IMR-90 (cell line): Measurements from ENCODE around the gene SNRPD2. TPM values are rescaled to one million over a fixed set of nuclear protein-coding genes. Genes with fewer than 3 reads are reported as not detected.

ENCODE experiments used
- ATAC-seq: fragments of 200-7000 bp; cut with Tn5 transposase; 2 replicates; pipeline ENCODE4 v1.9.1; 2020; ENCODE audit warnings: low read depth, mild to moderate bottlenecking, moderate library complexity
- BruUV-seq: library from RNA; stranded (reverse); fragments of 400-500 nt; replicated peaks from 2 replicates; lab custom pipeline; 2021; lab: Mats Ljungman, UMichigan
- CTCF ChIA-PET: fragments of 300-600 bp; formaldehyde crosslinking; extraction: SDS; loops from one replicate; lab custom pipeline; 2021; ENCODE audit warnings: antibody characterized with exemption; lab: Yijun Ruan, JAX
- POLR2A ChIA-PET: fragments of 300-600 bp; sonication (Branson Sonifier 250); formaldehyde crosslinking; loops from one replicate; lab custom pipeline; 2022; ENCODE audit warnings: antibody characterized with exemption; ENCODE audit not compliant: unreplicated experiment; lab: Charles Lee
- DNase-seq: peaks from one replicate; pipeline ENCODE4 v3.0.0; 2013
- H2AFZ ChIP-seq: replicated peaks from 2 replicates; pipeline ENCODE3; 2013; ENCODE audit warnings: low read length, mild to moderate bottlenecking; ENCODE audit not compliant: poor library complexity
- H2AK5ac ChIP-seq: 2 replicates; pipeline ENCODE4 v1.6.1; 2013; ENCODE audit warnings: low read depth, low read length, inconsistent platforms
- H2AK9ac ChIP-seq: replicated peaks from 2 replicates; pipeline ENCODE3; 2013; ENCODE audit warnings: mild to moderate bottlenecking, low read depth, low read length, moderate library complexity; ENCODE audit not compliant: poor library complexity
- H2BK120ac ChIP-seq: 2 replicates; pipeline ENCODE4 v1.6.1; 2013; ENCODE audit warnings: low read depth, low read length, inconsistent platforms
- H2BK15ac ChIP-seq: 3 replicates; pipeline ENCODE4 v1.6.1; 2013; ENCODE audit warnings: low read depth, low read length, inconsistent platforms
- H2BK20ac ChIP-seq: 2 replicates; pipeline ENCODE4 v1.6.1; 2013; ENCODE audit warnings: low read depth, mild to moderate bottlenecking, inconsistent platforms, low read length, moderate library complexity
- H2BK5ac ChIP-seq: 2 replicates; pipeline ENCODE4 v1.6.1; 2013; ENCODE audit warnings: mild to moderate bottlenecking, low read depth, low read length, inconsistent platforms; ENCODE audit not compliant: poor library complexity, severe bottlenecking
- H3K14ac ChIP-seq: replicated peaks from 2 replicates; pipeline ENCODE4 v1.6.1; 2013; ENCODE audit warnings: low read depth, low read length, inconsistent platforms
- H3K18ac ChIP-seq: 2 replicates; pipeline ENCODE4 v1.6.1; 2013; ENCODE audit warnings: low read depth, low read length, control low read depth
- H3K23ac ChIP-seq: 2 replicates; pipeline ENCODE4 v1.6.1; 2013; ENCODE audit warnings: low read depth, low read length, inconsistent platforms
- H3K27ac ChIP-seq: 2 replicates; pipeline ENCODE4 v1.5.1; 2013; ENCODE audit warnings: mild to moderate bottlenecking, control low read depth, low read length; ENCODE audit not compliant: insufficient read depth
- H3K27me3 ChIP-seq: 2 replicates; pipeline ENCODE4 v1.6.1; 2013; ENCODE audit warnings: low read length; ENCODE audit not compliant: control insufficient read depth, insufficient read depth
- H3K36me3 ChIP-seq: 2 replicates; pipeline ENCODE4 v1.6.1; 2013; ENCODE audit warnings: low read length, mixed read lengths; ENCODE audit not compliant: control insufficient read depth, insufficient read depth
- H3K4ac ChIP-seq: 2 replicates; pipeline ENCODE4 v1.6.1; 2013; ENCODE audit warnings: low read depth, low read length, inconsistent platforms
- H3K4me1 ChIP-seq: 2 replicates; pipeline ENCODE4 v1.6.1; 2013; ENCODE audit warnings: low read length, mixed read lengths; ENCODE audit not compliant: control insufficient read depth, insufficient read depth
- H3K4me2 ChIP-seq: 2 replicates; pipeline ENCODE4 v1.6.1; 2013; ENCODE audit warnings: low read depth, mild to moderate bottlenecking, control low read depth, low read length, moderate library complexity
- H3K4me3 ChIP-seq: 2 replicates; pipeline ENCODE4 v1.5.1; 2013; ENCODE audit warnings: low read depth, mild to moderate bottlenecking, control low read depth, low read length, moderate library complexity; ENCODE audit not compliant: insufficient read depth
- H3K56ac ChIP-seq: 2 replicates; pipeline ENCODE4 v1.6.1; 2013; ENCODE audit warnings: low read length, inconsistent platforms; ENCODE audit not compliant: insufficient read depth; ENCODE audit errors: extremely low read depth
- H3K79me1 ChIP-seq, 2 experiments: 2 replicates each; pipeline ENCODE4 v1.6.1; 2013; ENCODE audit warnings: low read length in 2 of 2, inconsistent platforms in 1 of 2, low read depth in 1 of 2
- H3K9ac ChIP-seq: 2 replicates; pipeline ENCODE4 v1.6.1; 2013; ENCODE audit warnings: low read depth, low read length, control low read depth
- H3K9me1 ChIP-seq: 2 replicates; pipeline ENCODE4 v1.6.1; 2013; ENCODE audit warnings: low read length, inconsistent platforms; ENCODE audit not compliant: insufficient read depth
- H3K9me3 ChIP-seq: 2 replicates; pipeline ENCODE4 v1.6.1; 2013; ENCODE audit warnings: low read length; ENCODE audit not compliant: control insufficient read depth, insufficient read depth
- H4K20me1 ChIP-seq: 2 replicates; pipeline ENCODE4 v1.6.1; 2013; ENCODE audit warnings: low read length, inconsistent platforms; ENCODE audit not compliant: insufficient read depth
- H4K5ac ChIP-seq: 2 replicates; pipeline ENCODE4 v1.6.1; 2013; ENCODE audit warnings: mild to moderate bottlenecking, low read depth, low read length, control low read depth
- H4K8ac ChIP-seq, 2 experiments: 2 replicates each; pipeline ENCODE4 v1.6.1; 2013; ENCODE audit warnings: low read depth in 2 of 2, low read length in 2 of 2, control low read depth in 1 of 2, inconsistent platforms in 1 of 2
- H4K91ac ChIP-seq: 2 replicates; pipeline ENCODE4 v1.6.1; 2013; ENCODE audit warnings: low read depth, low read length, inconsistent platforms; ENCODE audit not compliant: insufficient read depth
- BHLHE40 ChIP-seq: fragments of 150-350 bp; IDR thresholded peaks from 2 replicates; pipeline ENCODE4 v1.6.1; 2016; ENCODE audit warnings: mild to moderate bottlenecking, low read depth, low read length
- CEBPB ChIP-seq: IDR thresholded peaks from 2 replicates; pipeline ENCODE4 v1.6.1; 2012; ENCODE audit warnings: low read depth, low read length, improper control_type of control experiment
- CHD1 ChIP-seq: IDR thresholded peaks from 2 replicates; pipeline ENCODE4 v1.6.1; 2012; ENCODE audit warnings: low read depth, low read length, improper control_type of control experiment
- MAFK ChIP-seq: IDR thresholded peaks from 2 replicates; pipeline ENCODE4 v1.6.1; 2012; ENCODE audit warnings: low read depth, low read length, improper control_type of control experiment
- MAZ ChIP-seq: IDR thresholded peaks from 2 replicates; pipeline ENCODE4 v1.6.1; 2012; ENCODE audit warnings: low read depth, mild to moderate bottlenecking, low read length, improper control_type of control experiment, moderate library complexity, borderline replicate concordance
- MXI1 ChIP-seq: IDR thresholded peaks from 2 replicates; pipeline ENCODE4 v1.6.1; 2012; ENCODE audit warnings: low read depth, mild to moderate bottlenecking, low read length, moderate library complexity, borderline replicate concordance
- NFE2L2 ChIP-seq: fragments of 150-350 bp; IDR thresholded peaks from 2 replicates; pipeline ENCODE4 v1.6.1; 2016; ENCODE audit warnings: low read depth, mild to moderate bottlenecking, low read length
- POLR2A ChIP-seq: IDR thresholded peaks from 2 replicates; pipeline ENCODE4 v1.6.1; 2012; ENCODE audit warnings: mild to moderate bottlenecking, low read depth, low read length
- RAD21 ChIP-seq: IDR thresholded peaks from 2 replicates; pipeline ENCODE4 v1.6.1; 2012; ENCODE audit warnings: low read length, improper control_type of control experiment
- RCOR1 ChIP-seq: IDR thresholded peaks from 2 replicates; pipeline ENCODE4 v1.6.1; 2012; ENCODE audit warnings: mild to moderate bottlenecking, low read length, improper control_type of control experiment; ENCODE audit not compliant: insufficient replicate concordance
- RFX5 ChIP-seq: IDR thresholded peaks from 2 replicates; pipeline ENCODE4 v1.8.0; 2012; ENCODE audit warnings: low read depth, mild to moderate bottlenecking, low read length, moderate library complexity
- SMC3 ChIP-seq: fragments of 150-350 bp; IDR thresholded peaks from 2 replicates; pipeline ENCODE4 v1.6.1; 2016; ENCODE audit warnings: low read depth, mild to moderate bottlenecking, antibody characterized with exemption, low read length, moderate library complexity
- WGBS, 2 experiments: methylation state at CpG; one replicate each; pipeline versions ENCODE4 v1.1.5 to v1.1.7; 2013; ENCODE audit warnings: missing lambda C conversion rate in 2 of 2; ENCODE audit not compliant: insufficient read length in 1 of 2; ENCODE audit errors: extremely low coverage in 2 of 2; 5-methylcytosine and 5-hydroxymethylcytosine counted together
- dilution Hi-C: fragments of 300-500 bp; cut with HindIII; formaldehyde crosslinking; loops from one replicate; pipeline ENCODE4 v1.14.3; 2018; ENCODE audit warnings: low sequenced_read_pairs; ENCODE audit not compliant: unreplicated experiment
- in situ Hi-C: fragments of 300-500 bp; cut with MboI; formaldehyde crosslinking; loops from 3 replicates; pipeline ENCODE4 v1.14.3; 2019; ENCODE audit warnings: low sequenced_read_pairs, inconsistent platforms, mixed read lengths
- intact Hi-C: fragments of 100-400 bp; cut with micrococcal nuclease; formaldehyde crosslinking; loops from 2 replicates; pipeline ENCODE4 v1.10.0; 2022
- polyA plus RNA-seq, 3 experiments: library from polyadenylated mRNA; depleted of rRNA; stranded (reverse); fragments of >200 nt; gene quantifications; 2 replicates each; pipeline ENCODE4 v1.2.3, GENCODE V29; 2012; ENCODE audit warnings: low replicate concordance in 1 of 3
- total RNA-seq: library from RNA; depleted of rRNA; stranded (reverse); fragments of >200 nt; gene quantifications from 2 replicates; pipeline ENCODE4 v1.2.3, GENCODE V29; 2012
- TF ChIP-seq, protein P1 (sequence below): fragments of 150-350 bp; IDR thresholded peaks from 2 replicates; pipeline ENCODE4 v1.6.1; 2016; ENCODE audit warnings: low read depth, mild to moderate bottlenecking, low read length, moderate library complexity, borderline replicate concordance
- TF ChIP-seq, protein P2 (sequence below): conservative IDR thresholded peaks from 2 replicates; pipeline ENCODE4 v1.5.1; 2012; ENCODE audit warnings: mild to moderate bottlenecking, low read depth, low read length, improper control_type of control experiment

Gene SNRPD2
- total and polyA plus RNA-seq, 2 of the 4 experiments (the other 2 are of a cell fraction): 587 to 877 TPM

GRCh38 chr19:45640849-45641273 lies 50.9 kb downstream of the SNRPD2 start:
- Histone ChIP-seq H4K91ac (no peak overlapping the region), H3K4me3 (no peak overlapping the region), H3K27ac (no peak overlapping the region), H3K56ac (no peak overlapping the region), H2AK5ac (peak overlapping the region; percentile 57), H2AK9ac (peak overlapping the region; percentile 87), H3K4me1 (peaks cover 18% of the 10 kb centered on the region), H3K4ac (no peak overlapping the region; the same call in 1 of the 2 replicates), H4K5ac (no peak overlapping the region), H2BK20ac (no peak overlapping the region), H3K9me1 (no peaks in the 10 kb centered on the region), H2BK15ac (peak overlapping the region; percentile 20; the same call in 1 of the 3 replicates), H3K14ac (no peak overlapping the region), H3K36me3 (no peaks in the 10 kb centered on the region), H3K27me3 (no peaks in the 10 kb centered on the region), H3K4me2 (no peak overlapping the region), H3K9ac (no peak overlapping the region), H3K23ac (no peak overlapping the region), H4K20me1 (peaks cover 3% of the 10 kb centered on the region; the same call in 1 of the 2 replicates), H2AFZ (peak overlapping the region; percentile 97), H4K8ac (no peak overlapping the region; a peak in 1 of 4 replicates), H3K79me1 (peaks cover 14 to 35% of the 10 kb centered on the region in 2 experiments), H3K9me3 (no peaks in the 10 kb centered on the region), H2BK5ac (no peak overlapping the region), H3K18ac (no peak overlapping the region), H2BK120ac (0 out of 2 replicates have a peak overlapping the region, but pooled peaks have one; percentile 75)
- ATAC-seq: no peak
- WGBS, 2 experiments: 73% methylated on average over 14 of the region's 17 CpGs; no CpG with 5 or more reads in 1 of the 2 experiments
- ChIA-PET POLR2A (no interaction called here), CTCF (interaction anchor here (1.6 to 2.5 kb wide), 2 partner anchors 26 to 34 kb away, joined by 8 to 10 read pairs; no protein-coding TSS in a partner anchor)
- dilution Hi-C loops (no loop called here), in situ Hi-C loops (loop anchor here (10.0 kb wide), 1 partner anchor 116 kb away; no protein-coding TSS in a partner anchor), intact Hi-C loops (loop anchor here (5.0 kb wide), 2 partner anchors 134 to 214 kb away; partner anchors contain the start of gene VASP)
- DNase-seq: no peak
- no TSS peak for BruUV-seq
- no peak for TF ChIP-seq CHD1
- TF ChIP-seq, protein P1, sequence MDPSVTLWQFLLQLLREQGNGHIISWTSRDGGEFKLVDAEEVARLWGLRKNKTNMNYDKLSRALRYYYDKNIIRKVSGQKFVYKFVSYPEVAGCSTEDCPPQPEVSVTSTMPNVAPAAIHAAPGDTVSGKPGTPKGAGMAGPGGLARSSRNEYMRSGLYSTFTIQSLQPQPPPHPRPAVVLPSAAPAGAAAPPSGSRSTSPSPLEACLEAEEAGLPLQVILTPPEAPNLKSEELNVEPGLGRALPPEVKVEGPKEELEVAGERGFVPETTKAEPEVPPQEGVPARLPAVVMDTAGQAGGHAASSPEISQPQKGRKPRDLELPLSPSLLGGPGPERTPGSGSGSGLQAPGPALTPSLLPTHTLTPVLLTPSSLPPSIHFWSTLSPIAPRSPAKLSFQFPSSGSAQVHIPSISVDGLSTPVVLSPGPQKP: no peak
- no peak for TF ChIP-seq MAZ
- no peak for TF ChIP-seq BHLHE40
- TF ChIP-seq RAD21: no peak
- no peak for TF ChIP-seq MAFK
- no peak for TF ChIP-seq RFX5
- no peak for TF ChIP-seq RCOR1
- TF ChIP-seq, protein P2, sequence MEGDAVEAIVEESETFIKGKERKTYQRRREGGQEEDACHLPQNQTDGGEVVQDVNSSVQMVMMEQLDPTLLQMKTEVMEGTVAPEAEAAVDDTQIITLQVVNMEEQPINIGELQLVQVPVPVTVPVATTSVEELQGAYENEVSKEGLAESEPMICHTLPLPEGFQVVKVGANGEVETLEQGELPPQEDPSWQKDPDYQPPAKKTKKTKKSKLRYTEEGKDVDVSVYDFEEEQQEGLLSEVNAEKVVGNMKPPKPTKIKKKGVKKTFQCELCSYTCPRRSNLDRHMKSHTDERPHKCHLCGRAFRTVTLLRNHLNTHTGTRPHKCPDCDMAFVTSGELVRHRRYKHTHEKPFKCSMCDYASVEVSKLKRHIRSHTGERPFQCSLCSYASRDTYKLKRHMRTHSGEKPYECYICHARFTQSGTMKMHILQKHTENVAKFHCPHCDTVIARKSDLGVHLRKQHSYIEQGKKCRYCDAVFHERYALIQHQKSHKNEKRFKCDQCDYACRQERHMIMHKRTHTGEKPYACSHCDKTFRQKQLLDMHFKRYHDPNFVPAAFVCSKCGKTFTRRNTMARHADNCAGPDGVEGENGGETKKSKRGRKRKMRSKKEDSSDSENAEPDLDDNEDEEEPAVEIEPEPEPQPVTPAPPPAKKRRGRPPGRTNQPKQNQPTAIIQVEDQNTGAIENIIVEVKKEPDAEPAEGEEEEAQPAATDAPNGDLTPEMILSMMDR: no peak
- no peak for TF ChIP-seq SMC3
- no peak for TF ChIP-seq MXI1
- TF ChIP-seq CEBPB: no peak
- no peak for TF ChIP-seq NFE2L2
- TF ChIP-seq POLR2A: no peak
